Panc1 (cell line): ENCODE data around the gene ZBTB8A. TPM values are rescaled to one million over a fixed set of nuclear protein-coding genes. Genes with fewer than 3 reads are reported as not detected.

ENCODE experiments used
- ATAC-seq: fragments of 200-7000 bp; cut with Tn5 transposase; 2 replicates; pipeline ENCODE4 v1.9.1; 2020; ENCODE audit warnings: mild to moderate bottlenecking, moderate library complexity
- BruUV-seq: library from RNA; stranded (reverse); fragments of 400-500 nt; replicated peaks from 2 replicates; lab custom pipeline; 2021; lab: Mats Ljungman, UMichigan
- CTCF ChIA-PET: fragments of 300-600 bp; sonication (Branson Sonifier 250); formaldehyde crosslinking; loops from one replicate; lab custom pipeline; 2022; ENCODE audit warnings: antibody characterized with exemption; lab: Charles Lee
- POLR2A ChIA-PET: fragments of 300-600 bp; sonication (Branson Sonifier 250); formaldehyde crosslinking; loops from one replicate; lab custom pipeline; 2022; ENCODE audit warnings: antibody characterized with exemption; lab: Charles Lee
- DNase-seq: peaks from one replicate; pipeline ENCODE4 v3.0.0-alpha.2; 2010; ENCODE audit warnings: low read depth, low spot score
- H3K27ac ChIP-seq: 2 replicates; pipeline ENCODE4 v1.5.1; 2011; ENCODE audit warnings: mild to moderate bottlenecking, low read length, inconsistent platforms
- H3K27me3 ChIP-seq: fragments of 200-500 bp; sonication (Bioruptor generic); 2 replicates; pipeline ENCODE4 v1.6.0; 2014; ENCODE audit warnings: low read length, inconsistent platforms; ENCODE audit not compliant: control insufficient read depth, insufficient read depth
- H3K36me3 ChIP-seq: fragments of 200-500 bp; sonication (Bioruptor generic); 2 replicates; pipeline ENCODE4 v1.5.1; 2014; ENCODE audit warnings: inconsistent platforms, mild to moderate bottlenecking, low read length, moderate library complexity; ENCODE audit not compliant: control insufficient read depth, insufficient read depth
- H3K4me1 ChIP-seq: 2 replicates; pipeline ENCODE4 v1.5.1; 2011; ENCODE audit warnings: inconsistent platforms, mild to moderate bottlenecking, low read length, moderate library complexity; ENCODE audit not compliant: control insufficient read depth, insufficient read depth
- H3K4me3 ChIP-seq, 2 experiments: 2 replicates each; pipeline ENCODE4 v1.5.1; 2011 to 2012; ENCODE audit warnings: low read depth in 2 of 2, low read length in 2 of 2, mild to moderate bottlenecking in 2 of 2, inconsistent platforms in 1 of 2, moderate library complexity in 1 of 2
- H3K9me3 ChIP-seq: fragments of 200-500 bp; sonication (Bioruptor generic); 2 replicates; pipeline ENCODE4 v1.5.1; 2014; ENCODE audit warnings: low read depth, mild to moderate bottlenecking, inconsistent platforms, low read length, moderate library complexity; ENCODE audit not compliant: control insufficient read depth, insufficient read depth
- POLR2AphosphoS5 ChIP-seq: IDR thresholded peaks from 2 replicates; pipeline ENCODE4 v1.6.1; 2012; ENCODE audit warnings: mild to moderate bottlenecking, low read depth, low read length, moderate library complexity
- SIN3A ChIP-seq: IDR thresholded peaks from 2 replicates; pipeline ENCODE4 v1.6.1; 2012; ENCODE audit warnings: low read depth, mild to moderate bottlenecking, low read length, moderate library complexity, borderline replicate concordance; ENCODE audit not compliant: insufficient read depth
- TCF7L2 ChIP-seq: IDR thresholded peaks from 2 replicates; pipeline ENCODE4 v1.6.1; 2011; ENCODE audit warnings: mild to moderate bottlenecking, low read depth, low read length, inconsistent platforms
- in situ Hi-C: cut with HindIII; loops from 2 replicates; pipeline ENCODE4 v1.10.0; 2016; ENCODE audit warnings: low sequenced_read_pairs, low pct_unique_long_range_greater_than_20kb
- intact Hi-C: fragments of 100-400 bp; cut with micrococcal nuclease; formaldehyde crosslinking; loops from one replicate; pipeline ENCODE4 v1.10.0; 2022; ENCODE audit not compliant: unreplicated experiment
- total RNA-seq: library from RNA; stranded (reverse); gene quantifications from one replicate; pipeline ENCODE4 v1.2.1, GENCODE V29; 2021; ENCODE audit not compliant: unreplicated experiment
- TF ChIP-seq, protein P1 (sequence below), 2 experiments: IDR thresholded peaks; 2 replicates each; pipeline ENCODE4 v1.6.1; 2011 to 2012; ENCODE audit warnings: low read depth in 2 of 2, control low read depth in 1 of 2, low read length in 1 of 2, mild to moderate bottlenecking in 1 of 2, moderate library complexity in 1 of 2; ENCODE audit not compliant: insufficient read depth in 1 of 2
- TF ChIP-seq, protein P2 (sequence below): fragments of 450-650 bp; IDR thresholded peaks from 2 replicates; pipeline ENCODE4 v1.5.1; 2017; ENCODE audit warnings: mild to moderate bottlenecking

The ZBTB8A gene
- total RNA-seq, 1 experiment from 2014 or later = 6.5 TPM

GRCh38 chr1:32540605-32541004 lies 1.4 kb downstream of the ZBTB8A start:
- Histone ChIP-seq H3K36me3 (no peaks in the 10 kb centered on the region), H3K4me1 (peaks cover 16% of the 10 kb centered on the region), H3K27me3 (no peaks in the 10 kb centered on the region), H3K9me3 (no peaks in the 10 kb centered on the region), H3K27ac (peak overlapping the region; percentile 77), H3K4me3 (peak overlapping the region; percentile 64 to 81; a peak in 3 of 4 replicates)
- CTCF ChIA-PET = interaction anchor here (0.5 kb wide), 1 partner anchor 168 kb away, joined by 7 read pairs; no protein-coding TSS in a partner anchor
- no TSS peak for BruUV-seq
- DNase-seq (no peak), ATAC-seq (no peak)
- in situ Hi-C loops (no loop called here), intact Hi-C loops (no loop called here)
- POLR2A ChIA-PET = interaction anchor here (0.5 kb wide), 1 partner anchor 139 kb away, joined by 7 read pairs; no protein-coding TSS in a partner anchor
- TF ChIP-seq, protein P1, sequence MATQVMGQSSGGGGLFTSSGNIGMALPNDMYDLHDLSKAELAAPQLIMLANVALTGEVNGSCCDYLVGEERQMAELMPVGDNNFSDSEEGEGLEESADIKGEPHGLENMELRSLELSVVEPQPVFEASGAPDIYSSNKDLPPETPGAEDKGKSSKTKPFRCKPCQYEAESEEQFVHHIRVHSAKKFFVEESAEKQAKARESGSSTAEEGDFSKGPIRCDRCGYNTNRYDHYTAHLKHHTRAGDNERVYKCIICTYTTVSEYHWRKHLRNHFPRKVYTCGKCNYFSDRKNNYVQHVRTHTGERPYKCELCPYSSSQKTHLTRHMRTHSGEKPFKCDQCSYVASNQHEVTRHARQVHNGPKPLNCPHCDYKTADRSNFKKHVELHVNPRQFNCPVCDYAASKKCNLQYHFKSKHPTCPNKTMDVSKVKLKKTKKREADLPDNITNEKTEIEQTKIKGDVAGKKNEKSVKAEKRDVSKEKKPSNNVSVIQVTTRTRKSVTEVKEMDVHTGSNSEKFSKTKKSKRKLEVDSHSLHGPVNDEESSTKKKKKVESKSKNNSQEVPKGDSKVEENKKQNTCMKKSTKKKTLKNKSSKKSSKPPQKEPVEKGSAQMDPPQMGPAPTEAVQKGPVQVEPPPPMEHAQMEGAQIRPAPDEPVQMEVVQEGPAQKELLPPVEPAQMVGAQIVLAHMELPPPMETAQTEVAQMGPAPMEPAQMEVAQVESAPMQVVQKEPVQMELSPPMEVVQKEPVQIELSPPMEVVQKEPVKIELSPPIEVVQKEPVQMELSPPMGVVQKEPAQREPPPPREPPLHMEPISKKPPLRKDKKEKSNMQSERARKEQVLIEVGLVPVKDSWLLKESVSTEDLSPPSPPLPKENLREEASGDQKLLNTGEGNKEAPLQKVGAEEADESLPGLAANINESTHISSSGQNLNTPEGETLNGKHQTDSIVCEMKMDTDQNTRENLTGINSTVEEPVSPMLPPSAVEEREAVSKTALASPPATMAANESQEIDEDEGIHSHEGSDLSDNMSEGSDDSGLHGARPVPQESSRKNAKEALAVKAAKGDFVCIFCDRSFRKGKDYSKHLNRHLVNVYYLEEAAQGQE (IDR thresholded peaks at IDR 0.05; ENCODE audit: insufficient read depth in 1 of 2, low read depth in 2 of 2, low read length in 1 of 2) = no peak
- TF ChIP-seq SIN3A = no peak
- TF ChIP-seq, protein P2, sequence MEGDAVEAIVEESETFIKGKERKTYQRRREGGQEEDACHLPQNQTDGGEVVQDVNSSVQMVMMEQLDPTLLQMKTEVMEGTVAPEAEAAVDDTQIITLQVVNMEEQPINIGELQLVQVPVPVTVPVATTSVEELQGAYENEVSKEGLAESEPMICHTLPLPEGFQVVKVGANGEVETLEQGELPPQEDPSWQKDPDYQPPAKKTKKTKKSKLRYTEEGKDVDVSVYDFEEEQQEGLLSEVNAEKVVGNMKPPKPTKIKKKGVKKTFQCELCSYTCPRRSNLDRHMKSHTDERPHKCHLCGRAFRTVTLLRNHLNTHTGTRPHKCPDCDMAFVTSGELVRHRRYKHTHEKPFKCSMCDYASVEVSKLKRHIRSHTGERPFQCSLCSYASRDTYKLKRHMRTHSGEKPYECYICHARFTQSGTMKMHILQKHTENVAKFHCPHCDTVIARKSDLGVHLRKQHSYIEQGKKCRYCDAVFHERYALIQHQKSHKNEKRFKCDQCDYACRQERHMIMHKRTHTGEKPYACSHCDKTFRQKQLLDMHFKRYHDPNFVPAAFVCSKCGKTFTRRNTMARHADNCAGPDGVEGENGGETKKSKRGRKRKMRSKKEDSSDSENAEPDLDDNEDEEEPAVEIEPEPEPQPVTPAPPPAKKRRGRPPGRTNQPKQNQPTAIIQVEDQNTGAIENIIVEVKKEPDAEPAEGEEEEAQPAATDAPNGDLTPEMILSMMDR = no peak
- TF ChIP-seq POLR2AphosphoS5 = no peak
- TF ChIP-seq TCF7L2 = no peak

DNA sequence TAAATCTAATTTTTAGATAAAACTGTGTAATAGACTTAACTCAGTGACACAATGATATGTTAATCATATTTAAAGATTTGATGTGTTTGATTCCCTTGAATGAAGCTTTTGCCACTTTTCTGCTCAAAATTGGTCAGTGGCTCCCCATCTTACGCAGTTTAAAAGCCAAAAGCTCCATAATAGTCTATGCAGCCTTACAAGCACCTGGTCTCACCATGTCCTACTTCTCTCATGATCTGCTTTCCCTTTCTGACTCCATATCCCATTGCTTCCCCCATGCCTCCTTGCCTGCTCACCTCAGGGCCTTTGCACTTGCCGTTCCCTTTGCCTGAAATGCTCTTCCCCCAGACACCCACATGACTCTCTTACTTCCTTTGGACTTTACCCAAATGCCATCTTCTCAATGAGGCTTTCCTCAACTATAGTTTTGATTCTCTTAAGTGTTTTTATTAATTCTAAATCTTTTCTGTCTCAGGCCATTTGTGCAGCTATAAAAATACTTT lies 1.9 kb downstream of the ZBTB8A start:
- intact Hi-C loops = no loop called here

More for the DNA sequence above, 1.9 kb downstream of the ZBTB8A start:
- in situ Hi-C loops = no loop called here
- BruUV-seq = no TSS peak
- no peaks in the 10 kb centered on the region for H3K9me3 ChIP-seq
- peaks cover 16% of the 10 kb centered on the region for H3K4me1 ChIP-seq
- ChIA-PET POLR2A (no interaction called here), CTCF (no interaction called here)
- no peak for ATAC-seq
- TF ChIP-seq, protein P1 (IDR thresholded peaks at IDR 0.05; ENCODE audit: insufficient read depth in 1 of 2, low read depth in 2 of 2, low read length in 1 of 2) = no peak
- TF ChIP-seq, protein P2 = no peak
- TF ChIP-seq TCF7L2 (no peak), POLR2AphosphoS5 (no peak), SIN3A (no peak)
- H3K27ac ChIP-seq = no peak overlapping the region
- DNase-seq = no peak
- H3K27me3 ChIP-seq = no peaks in the 10 kb centered on the region
- H3K4me3 ChIP-seq = no peak overlapping the region
- no peaks in the 10 kb centered on the region for H3K36me3 ChIP-seq
